ENCODE data around the gene CHST15. TPM values are rescaled to one million over a fixed set of nuclear protein-coding genes. Genes with fewer than 3 reads are reported as not detected.

The CHST15 gene
- total RNA-seq, 1 experiment from 2014 or later: 2.8 TPM

DNA sequence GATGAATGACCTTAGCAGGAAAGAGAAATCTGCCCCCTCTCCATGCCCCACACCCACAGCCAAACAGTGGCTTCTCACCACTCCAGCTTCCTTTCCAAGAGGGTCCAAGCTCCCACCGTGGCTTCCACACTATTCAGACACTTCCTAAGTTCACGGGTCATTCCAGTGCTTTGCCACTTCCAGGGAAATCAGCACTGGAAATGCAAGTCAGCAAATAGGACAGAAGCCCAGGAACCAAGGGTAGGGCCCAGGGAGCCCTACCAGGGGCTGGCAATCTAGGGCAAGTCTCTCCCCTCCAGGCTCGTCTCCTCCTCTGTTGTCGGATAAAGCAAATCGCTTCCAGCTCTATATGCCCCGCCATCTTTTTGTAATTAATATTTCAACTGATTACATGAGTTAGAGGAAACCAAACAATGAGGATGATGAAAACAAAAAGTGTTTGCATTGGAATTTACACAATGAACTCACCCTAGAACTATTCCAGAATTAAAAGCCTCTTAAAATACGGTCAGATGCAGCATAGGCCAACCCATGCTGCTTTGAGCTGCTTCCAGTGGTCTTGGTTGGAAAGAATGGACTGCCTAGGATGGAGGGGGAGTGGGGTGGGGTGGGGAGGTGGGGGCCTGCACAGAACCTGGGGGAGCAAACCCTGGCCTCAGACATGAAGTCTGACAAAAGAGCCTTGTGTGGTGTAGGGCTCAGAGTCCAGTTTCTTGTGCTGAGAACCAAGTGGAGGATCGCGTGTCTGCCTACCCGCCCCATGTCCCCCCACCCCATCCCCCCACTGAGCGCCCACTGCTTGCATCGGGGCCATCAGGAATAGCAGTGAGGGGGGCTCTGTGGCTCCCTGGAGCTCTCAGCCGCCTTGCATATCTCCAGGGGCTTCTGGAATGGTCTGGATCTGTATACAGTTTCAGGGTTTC is 127.2 kb downstream of the CHST15 start:
- Histone ChIP-seq H3K27me3 (no peaks in the 10 kb centered on the region; the same call in 1 of the 2 replicates), H3K27ac (no peak overlapping the region), H3K9me3 (replicated peaks) (no peaks in the 10 kb centered on the region), H3K4me1 (no peaks in the 10 kb centered on the region), H3K4me3 (no peak overlapping the region), H3K36me3 (no peaks in the 10 kb centered on the region)
- no peak for DNase-seq

DNA sequence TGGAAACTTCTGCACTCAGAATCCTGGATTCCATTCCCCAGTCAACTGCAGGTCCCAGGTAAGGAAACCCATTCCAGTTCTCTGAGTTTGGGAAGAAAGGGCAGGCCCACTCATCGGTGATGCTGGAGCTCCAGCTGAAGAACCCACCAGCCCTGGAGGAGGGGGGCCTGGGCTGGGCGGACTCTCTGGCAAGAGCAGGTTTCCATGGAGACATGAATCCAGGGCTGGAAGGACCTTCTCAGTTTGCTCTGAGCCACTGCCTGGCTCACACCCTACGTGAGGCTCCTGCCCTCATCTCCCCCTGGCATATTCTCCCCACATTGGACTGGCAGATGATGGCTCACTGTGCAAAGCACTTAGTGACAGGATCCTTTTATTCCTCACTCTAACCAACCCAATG is 128.4 kb downstream of the CHST15 start:
- Histone ChIP-seq H3K4me1 (no peaks in the 10 kb centered on the region), H3K9me3 (replicated peaks) (no peaks in the 10 kb centered on the region), H3K27ac (no peak overlapping the region), H3K27me3 (no peaks in the 10 kb centered on the region; the same call in 1 of the 2 replicates), H3K36me3 (no peaks in the 10 kb centered on the region), H3K4me3 (no peak overlapping the region)
- DNase-seq: no peak

DNA sequence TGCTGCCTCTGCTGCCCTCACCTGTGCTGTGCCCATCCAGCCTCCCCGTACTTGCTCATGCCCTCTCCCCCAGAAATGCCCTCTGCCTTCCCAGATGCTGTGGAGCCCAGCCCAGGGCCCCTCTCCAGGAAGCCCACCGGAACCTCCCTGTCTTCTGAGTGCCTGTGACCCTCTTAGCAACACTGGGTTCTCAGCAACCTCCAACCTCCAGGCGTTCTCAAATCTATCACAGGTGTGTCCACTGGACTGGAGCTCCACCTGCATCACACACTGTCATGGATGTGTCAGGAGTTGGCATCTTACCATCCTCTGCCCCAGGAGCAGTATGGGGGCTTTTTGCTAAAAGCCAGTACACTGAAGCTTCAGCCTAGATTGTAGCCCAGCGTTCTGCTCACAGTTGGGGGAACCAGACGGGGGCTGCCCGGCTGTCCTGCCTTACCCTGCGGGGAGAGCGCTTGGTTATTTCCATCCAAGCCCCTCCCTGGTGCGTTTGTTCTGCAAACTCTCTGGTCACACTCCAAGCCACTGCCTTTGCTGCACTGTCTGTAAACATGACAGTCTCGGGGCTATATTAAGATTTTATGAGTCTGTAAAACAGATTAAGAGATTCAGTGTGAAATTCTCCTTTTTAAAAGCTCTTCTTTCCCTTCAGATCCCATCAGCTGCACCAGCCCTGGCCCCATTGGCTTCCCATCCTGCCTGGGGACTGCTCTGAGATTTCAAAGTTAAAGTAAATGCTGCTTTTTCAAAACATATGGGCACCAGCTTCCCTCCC is 130.5 kb downstream of the CHST15 start:
- Histone ChIP-seq H3K4me1 (no peaks in the 10 kb centered on the region), H3K9me3 (replicated peaks) (no peaks in the 10 kb centered on the region), H3K27ac (no peak overlapping the region), H3K36me3 (no peaks in the 10 kb centered on the region), H3K27me3 (no peaks in the 10 kb centered on the region; the same call in 1 of the 2 replicates), H3K4me3 (no peak overlapping the region)
- DNase-seq: no peak

DNA sequence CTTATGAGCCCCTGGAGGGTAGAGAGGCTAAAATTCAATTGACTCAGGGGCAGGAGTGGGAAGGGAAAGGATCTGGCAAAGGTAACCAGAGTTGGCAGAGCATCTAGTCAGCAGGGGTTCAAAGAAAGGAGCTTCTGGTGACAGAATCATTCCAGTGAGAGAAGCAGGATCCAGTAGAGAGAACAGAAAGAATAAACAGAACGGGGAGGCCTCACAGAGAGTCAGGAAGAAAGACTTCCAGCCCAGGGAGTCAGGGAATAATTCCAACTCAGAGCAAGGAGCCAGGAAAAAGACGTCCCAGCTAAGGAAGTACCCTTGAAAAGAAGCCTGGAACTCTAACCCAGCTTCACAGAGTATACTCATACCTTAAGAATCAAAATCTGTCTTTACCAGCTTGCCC is 135.2 kb downstream of the CHST15 start:
- Histone ChIP-seq H3K4me1 (no peaks in the 10 kb centered on the region), H3K36me3 (no peaks in the 10 kb centered on the region), H3K4me3 (no peak overlapping the region), H3K9me3 (replicated peaks) (no peaks in the 10 kb centered on the region), H3K27ac (no peak overlapping the region), H3K27me3 (no peaks in the 10 kb centered on the region)
- no peak for DNase-seq

Other genes starting within 250 kb of the CHST15 start
- not detected in 2 replicates for gene CPXM2, start 201.8 kb downstream of the CHST15 start, total RNA-seq (2014; rRNA removed; shearing (Covaris generic))